Small intestine (tissue), 7 donors: ENCODE measurements around the gene LIM2. TPM values are rescaled to one million over a fixed set of nuclear protein-coding genes. Genes with fewer than 3 reads are reported as not detected.
"Not testable (repeated sequence)": the region's sequence is repeated elsewhere in the genome, so short reads cannot be mapped to it uniquely, and the experiment has no call there.

Source experiments
- DNase-seq, 2 donors: peaks; one replicate each; pipeline versions ENCODE4 v3.0.0 to v3.0.0-alpha.2; 2013
- FAIRE-seq: peaks from 2 replicates; lab custom pipeline; 2012; peaks lifted over from hg19 to GRCh38; lab: Jason Lieb, UNC
- H3K27ac ChIP-seq, 3 donors: one replicate each; pipeline ENCODE4 v1.5.1; 2013; ENCODE audit warnings: low read length in 2 of 3, mild to moderate bottlenecking in 2 of 3, control low read depth in 1 of 3, inconsistent platforms in 1 of 3, low read depth in 1 of 3, moderate library complexity in 1 of 3
- H3K27me3 ChIP-seq, 3 donors: one replicate each; pipeline ENCODE4 v1.6.1; 2013; ENCODE audit warnings: low read length in 3 of 3, inconsistent platforms in 1 of 3; ENCODE audit not compliant: control insufficient read depth in 3 of 3, insufficient read depth in 3 of 3
- H3K36me3 ChIP-seq, 3 donors: one replicate each; pipeline ENCODE4 v1.6.1; 2013; ENCODE audit warnings: low read length in 3 of 3, inconsistent platforms in 1 of 3, low read depth in 1 of 3, mild to moderate bottlenecking in 1 of 3, moderate library complexity in 1 of 3; ENCODE audit not compliant: control insufficient read depth in 3 of 3, insufficient read depth in 2 of 3
- H3K4me1 ChIP-seq, 3 donors: one replicate each; pipeline ENCODE4 v1.6.1; 2013; ENCODE audit warnings: low read length in 2 of 3, inconsistent platforms in 1 of 3, low read depth in 1 of 3, mild to moderate bottlenecking in 1 of 3, moderate library complexity in 1 of 3; ENCODE audit not compliant: control insufficient read depth in 3 of 3, insufficient read depth in 2 of 3
- H3K4me3 ChIP-seq, 3 donors: one replicate each; pipeline ENCODE4 v1.5.1; 2013; ENCODE audit warnings: low read length in 3 of 3, control low read depth in 1 of 3, inconsistent platforms in 1 of 3, low read depth in 1 of 3, mild to moderate bottlenecking in 1 of 3, moderate library complexity in 1 of 3
- H3K9me3 ChIP-seq, 2 donors: one replicate each; pipeline ENCODE4 v1.6.1; 2013; ENCODE audit warnings: low read depth in 1 of 2, low read length in 1 of 2; ENCODE audit not compliant: control insufficient read depth in 2 of 2, insufficient read depth in 1 of 2
- WGBS, 3 donors: extraction: QIAGEN DNeasy Blood & Tissue Kit; methylation state at CpG; one replicate each; pipeline ENCODE4 v1.1.7; 2013; 5-methylcytosine and 5-hydroxymethylcytosine counted together
- polyA plus RNA-seq, 4 donors: library from polyadenylated mRNA; stranded (reverse) in 3 of 4; unstranded in 1 of 4; fragments of 200-250 nt in 3 of 4; fragments of 120-200 nt in 1 of 4; gene quantifications; one replicate each; pipeline versions ENCODE4 v1.2.1 to v1.2.3, GENCODE V29; 2013
- donor health status: healthy with polysubstance abuse.
- donor health status: control.
- donor health status: control.
- donor health status: Bipolar disorder and iron deficiency.
- donor health status: healthy.

The LIM2 gene
- polyA plus RNA-seq, 4 donors = 0.04 TPM; not detected in 3

GRCh38 chr19:51420511-51420910 lies 32.7 kb upstream of the LIM2 start:
- H3K4me1 ChIP-seq, H3K4me3 ChIP-seq, H3K27me3 ChIP-seq, FAIRE-seq, DNase-seq, H3K9me3 ChIP-seq, H3K36me3 ChIP-seq, H3K27ac ChIP-seq: not testable (repeated sequence)
- WGBS, 3 donors = 83 to 87% (median 86%) methylated on average over 11 of the region's 11 CpGs

DNA sequence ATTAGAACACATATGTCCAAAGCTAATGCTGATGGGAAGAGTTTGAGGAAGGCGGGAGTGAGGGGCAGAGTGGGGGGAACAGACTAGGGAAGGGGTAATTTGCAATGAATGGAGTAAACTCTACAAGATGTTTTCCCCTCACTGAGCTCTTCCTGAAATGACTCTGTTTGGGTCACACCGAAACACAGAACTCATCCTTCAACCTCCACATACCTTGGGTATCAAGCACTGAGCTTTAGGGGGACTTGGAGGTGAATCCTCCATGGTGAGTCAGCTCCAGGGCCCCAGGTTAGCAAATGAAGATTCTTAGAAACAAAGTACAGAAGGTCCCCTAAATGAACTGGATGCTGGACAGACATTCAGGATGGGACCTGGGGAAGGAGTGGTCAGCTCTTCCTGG lies 30.9 kb upstream of the LIM2 start:
- Histone ChIP-seq H3K27me3 (peaks cover 0 to 2% (median 1%) of the 10 kb centered on the region in 3 donors), H3K9me3 (no peaks in the 10 kb centered on the region), H3K36me3 (no peaks in the 10 kb centered on the region), H3K27ac (no peak overlapping the region), H3K4me1 (no peaks in the 10 kb centered on the region), H3K4me3 (no peak overlapping the region)
- FAIRE-seq (no peak), DNase-seq (no peak)
- WGBS, 3 donors = 81 to 94% (median 85%) methylated on average over 2 of the region's 2 CpGs

DNA sequence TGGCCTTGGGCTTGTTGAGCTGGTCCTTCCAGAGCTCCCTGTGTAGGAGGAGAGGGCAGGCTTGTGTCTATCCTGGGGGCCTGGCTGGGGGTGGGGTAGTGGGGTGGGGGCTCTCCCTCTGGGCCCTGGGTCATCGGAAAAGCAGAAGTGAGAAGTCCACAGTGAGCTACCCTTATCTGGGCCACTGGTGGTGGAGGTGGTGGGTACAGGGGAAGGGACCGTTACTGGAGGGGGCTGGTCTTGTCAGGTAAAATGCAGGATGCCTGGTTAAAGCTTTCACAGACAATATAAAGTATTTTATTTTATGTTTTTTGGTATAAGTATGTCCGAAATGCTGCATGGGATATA lies 30.0 kb upstream of the LIM2 start:
- 44 to 66% (median 56%) methylated on average over 3 of the region's 3 CpGs for WGBS, 3 donors

DNA sequence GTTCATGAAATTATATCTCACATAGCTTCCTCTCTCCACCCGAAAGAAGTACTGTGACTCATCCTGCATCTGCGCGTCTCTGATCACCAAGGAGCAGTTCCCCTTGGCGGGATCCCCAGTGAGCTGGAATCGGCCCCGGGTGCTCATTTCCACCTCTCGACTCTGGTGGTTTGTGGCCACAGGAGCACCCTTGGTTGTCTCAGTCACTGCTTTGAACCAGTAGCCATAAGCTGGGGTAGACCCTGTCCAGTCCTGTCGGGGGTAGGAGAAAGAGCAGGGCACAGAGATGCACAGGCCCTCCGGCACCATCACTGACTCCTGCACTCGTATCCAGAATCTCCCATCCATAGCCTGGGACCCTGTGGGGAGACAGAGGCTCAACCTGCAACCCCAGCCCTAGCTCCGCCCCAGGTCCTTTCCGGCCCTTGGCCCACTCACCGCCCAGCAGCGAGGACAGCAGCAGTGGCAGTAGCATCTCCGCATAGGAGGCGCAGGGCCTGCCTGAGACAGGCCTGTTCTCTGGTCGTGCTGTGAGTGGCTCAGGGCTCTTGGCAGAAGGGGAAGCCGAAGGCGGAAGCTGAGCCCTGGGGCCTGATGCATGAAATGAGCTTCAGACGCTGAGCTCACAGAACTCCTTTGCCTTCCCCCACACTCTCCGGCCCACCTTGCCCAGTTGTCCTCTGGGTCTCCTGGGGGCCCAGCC lies 29.5 kb upstream of the LIM2 start, which contains the start of gene SIGLEC10:
Gene SIGLEC10 (minus strand): TSS at position 536 of the 703 bp plus-strand sequence. CDS start 61 bp downstream, at position 475.
- no peak for FAIRE-seq
- Histone ChIP-seq H3K4me3 (peak within 1 kb of the TSS in 1 of 3 donors; percentile 13), H3K9me3 (no peaks in the 10 kb centered on the region), H3K27me3 (peaks cover 0 to 2% (median 1%) of the 10 kb centered on the region in 3 donors), H3K27ac (peak within 1 kb of the TSS in 1 of 3 donors; percentile 62), H3K4me1 (no peaks in the 10 kb centered on the region), H3K36me3 (no peaks in the 10 kb centered on the region)
- 46 to 61% (median 48%) methylated on average over 19 to 21 of the region's 21 CpGs for WGBS, 3 donors
- no peak for DNase-seq

More for the DNA sequence above, 30.0 kb upstream of the LIM2 start:
- peaks cover 0 to 2% (median 1%) of the 10 kb centered on the region in 3 donors for H3K27me3 ChIP-seq
- H3K27ac ChIP-seq = peak overlapping the region in 1 of 3 donors; percentile 62
- H3K36me3 ChIP-seq = no peaks in the 10 kb centered on the region
- no peaks in the 10 kb centered on the region for H3K4me1 ChIP-seq
- H3K4me3 ChIP-seq = no peak overlapping the region
- no peak for FAIRE-seq
- no peaks in the 10 kb centered on the region for H3K9me3 ChIP-seq
- DNase-seq = no peak

GRCh38 chr19:51416422-51416821 lies 28.6 kb upstream of the LIM2 start:
- not testable (repeated sequence) for H3K4me1 ChIP-seq, H3K9me3 ChIP-seq, H3K27ac ChIP-seq, FAIRE-seq, H3K4me3 ChIP-seq, DNase-seq, H3K36me3 ChIP-seq, H3K27me3 ChIP-seq
- 58 to 71% (median 65%) methylated on average over 12 to 15 of the region's 15 CpGs for WGBS, 3 donors

DNA sequence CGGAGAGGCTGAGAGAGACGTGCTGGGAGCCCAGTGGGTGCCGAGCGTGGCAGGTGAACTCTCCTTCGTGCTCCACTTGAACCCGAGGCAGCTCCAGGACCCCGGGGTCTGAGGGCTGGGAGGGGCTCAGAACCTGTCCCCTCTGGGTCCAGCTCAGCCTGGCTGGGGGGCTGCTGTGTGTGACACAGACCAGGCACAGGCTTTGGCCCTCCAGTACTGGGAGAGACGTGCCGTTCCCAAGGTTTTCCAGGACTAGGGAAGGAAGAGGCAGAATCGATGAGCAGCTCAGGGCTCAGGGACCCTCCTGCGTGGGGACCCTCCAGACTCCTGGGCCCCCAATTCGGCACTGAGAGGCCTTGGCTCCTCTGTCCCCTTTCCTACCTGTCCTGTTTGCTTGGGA lies 27.4 kb upstream of the LIM2 start:
- Histone ChIP-seq H3K27ac (no peak overlapping the region), H3K27me3 (peaks cover 0 to 1% (median 0%) of the 10 kb centered on the region in 3 donors), H3K36me3 (peaks cover 0 to 2% (median 0%) of the 10 kb centered on the region in 3 donors), H3K4me3 (no peak overlapping the region), H3K9me3 (no peaks in the 10 kb centered on the region), H3K4me1 (no peaks in the 10 kb centered on the region)
- FAIRE-seq (no peak), DNase-seq (no peak)
- WGBS, 3 donors = 79 to 86% (median 84%) methylated on average over 11 to 12 of the region's 12 CpGs

DNA sequence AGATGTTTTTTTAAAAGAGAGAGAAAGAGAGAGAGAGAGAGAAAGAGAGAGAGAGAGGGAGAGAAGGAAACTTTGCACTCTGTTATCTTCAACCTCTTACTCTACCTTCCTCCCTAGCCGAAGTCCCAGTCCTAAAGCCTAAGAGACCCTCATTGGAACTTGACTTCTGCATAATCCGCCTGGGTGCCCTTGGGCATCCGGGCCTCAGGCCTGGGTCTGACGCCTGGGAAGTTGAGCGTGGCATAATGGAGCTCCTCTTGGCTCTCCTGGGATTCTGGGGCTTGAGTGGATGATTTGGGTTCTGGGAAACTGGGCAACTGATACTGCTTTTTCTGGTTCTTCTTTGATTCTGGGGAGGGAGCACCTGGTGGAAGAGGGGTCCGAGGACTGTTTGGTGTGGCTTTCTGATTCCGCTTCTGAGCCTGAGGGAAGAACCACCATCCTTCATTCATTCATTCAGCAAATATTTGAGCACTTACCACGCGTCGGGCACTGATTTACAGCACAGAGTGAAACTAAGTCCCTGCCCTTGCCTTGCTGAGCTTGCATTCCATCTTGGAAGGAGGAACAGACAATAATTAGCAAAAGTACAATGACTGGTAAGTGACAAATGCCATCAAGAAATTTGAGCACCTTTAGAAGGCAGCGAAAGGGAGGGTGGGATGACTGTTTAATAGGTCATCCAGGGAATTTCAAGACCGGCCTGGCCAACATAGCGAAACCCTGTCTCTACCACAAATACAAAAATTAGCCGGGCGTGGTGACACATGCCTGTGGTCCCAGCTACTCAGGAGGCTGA lies 23.4 kb upstream of the LIM2 start:
- Histone ChIP-seq H3K4me1 (no peaks in the 10 kb centered on the region), H3K9me3 (no peaks in the 10 kb centered on the region), H3K27ac (no peak overlapping the region), H3K4me3 (no peak overlapping the region), H3K36me3 (peaks cover 0 to 2% (median 0%) of the 10 kb centered on the region in 3 donors), H3K27me3 (no peaks in the 10 kb centered on the region)
- DNase-seq = no peak
- FAIRE-seq = no peak
- WGBS, 3 donors = 85 to 90% (median 87%) methylated on average over 15 of the region's 15 CpGs

- H3K9me3 ChIP-seq = peaks cover 2 to 16% of the 10 kb centered on the region in 2 donors
- no peak overlapping the region for H3K4me3 ChIP-seq
- DNase-seq (peak; percentile 59 to 62), FAIRE-seq (no peak)
- no peaks in the 10 kb centered on the region for H3K4me1 ChIP-seq
- no peaks in the 10 kb centered on the region for H3K27me3 ChIP-seq
- WGBS, 3 donors = 21 to 34% (median 21%) methylated on average over 6 of the region's 6 CpGs
- peaks cover 0 to 8% (median 0%) of the 10 kb centered on the region in 3 donors for H3K36me3 ChIP-seq
- H3K27ac ChIP-seq = no peak overlapping the region
Observed at GRCh38 chr19:51407511-51408131, 19.8 kb upstream of the LIM2 start.
